HepG2 (cell line): ENCODE measurements around the gene VPS25. TPM values are rescaled to one million over a fixed set of nuclear protein-coding genes. Genes with fewer than 3 reads are reported as not detected.

Source experiments
- ATF7 ChIP-seq, 2 experiments: fragments of 450-650 bp in 1 of 2; sonication (generic) in 1 of 2; formaldehyde crosslinking in 1 of 2; IDR thresholded peaks; 2 replicates each; pipeline versions ENCODE4 v1.4.0 to v1.6.1; 2016 to 2020; ENCODE audit warnings: antibody characterized with exemption in 1 of 2, mild to moderate bottlenecking in 1 of 2, missing genetic modification reagents in 1 of 2
- CHD4 ChIP-seq: fragments of 200-600 bp; sonication (generic); IDR thresholded peaks from 2 replicates; pipeline ENCODE4 v1.7.0; 2017; ENCODE audit warnings: mild to moderate bottlenecking, low read length, borderline replicate concordance
- CTCF ChIP-seq: sonication (generic); formaldehyde crosslinking; IDR thresholded peaks from 2 replicates; pipeline ENCODE4 v1.5.0; 2020; ENCODE audit warnings: mild to moderate bottlenecking, missing genetic modification reagents, moderate library complexity
- GATAD2A ChIP-seq: IDR thresholded peaks from 2 replicates; pipeline ENCODE4 v1.6.1; 2016
- GPN1 ChIP-seq: sonication (generic); formaldehyde crosslinking; IDR thresholded peaks from 2 replicates; pipeline ENCODE4 v1.5.1; 2020; ENCODE audit warnings: missing genetic modification reagents, borderline replicate concordance
- HIVEP1 ChIP-seq: sonication (generic); formaldehyde crosslinking; IDR thresholded peaks from 2 replicates; pipeline ENCODE4 v1.4.0; 2020; ENCODE audit warnings: mild to moderate bottlenecking, missing genetic modification reagents
- KLF11 ChIP-seq: IDR thresholded peaks from 2 replicates; pipeline ENCODE4 v1.6.1; 2016; ENCODE audit warnings: missing compliant biosample characterization
- PAWR ChIP-seq: sonication (generic); formaldehyde crosslinking; IDR thresholded peaks from 2 replicates; pipeline ENCODE4 v1.4.0; 2020; ENCODE audit warnings: missing genetic modification reagents, mild to moderate bottlenecking, borderline replicate concordance
- POLR2G ChIP-seq: fragments of 200-400 bp; formaldehyde crosslinking; IDR thresholded peaks from 2 replicates; pipeline ENCODE4 v1.6.1; 2018; ENCODE audit warnings: mild to moderate bottlenecking, low read depth, low read length, moderate library complexity
- RELA ChIP-seq: sonication (generic); formaldehyde crosslinking; IDR thresholded peaks from 2 replicates; pipeline ENCODE4 v1.4.0; 2020; ENCODE audit warnings: missing genetic modification reagents
- SCMH1 ChIP-seq: sonication (generic); formaldehyde crosslinking; IDR thresholded peaks from 2 replicates; pipeline ENCODE4 v1.9.0; 2021; ENCODE audit warnings: missing genetic modification reagents, mild to moderate bottlenecking, borderline replicate concordance
- SOX5 ChIP-seq: IDR thresholded peaks from 2 replicates; pipeline ENCODE4 v1.6.1; 2016; ENCODE audit warnings: borderline replicate concordance
- TFDP2 ChIP-seq: sonication (generic); formaldehyde crosslinking; IDR thresholded peaks from 2 replicates; pipeline ENCODE4 v1.4.0; 2020; ENCODE audit warnings: missing genetic modification reagents
- ZNF225 ChIP-seq: sonication (generic); formaldehyde crosslinking; IDR thresholded peaks from 2 replicates; pipeline ENCODE4 v1.4.0; 2020; ENCODE audit warnings: mild to moderate bottlenecking, missing genetic modification reagents
- ZNF383 ChIP-seq: sonication (generic); formaldehyde crosslinking; IDR thresholded peaks from 2 replicates; pipeline ENCODE4 v1.4.0; 2020; ENCODE audit warnings: missing genetic modification reagents, mild to moderate bottlenecking, borderline replicate concordance
- ZNF513 ChIP-seq: sonication (generic); formaldehyde crosslinking; conservative IDR thresholded peaks from 2 replicates; pipeline ENCODE4 v1.5.0; 2020; ENCODE audit warnings: missing genetic modification reagents
- ZNF609 ChIP-seq: sonication (generic); formaldehyde crosslinking; IDR thresholded peaks from 2 replicates; pipeline ENCODE4 v1.4.0; 2020; ENCODE audit warnings: mild to moderate bottlenecking, missing genetic modification reagents, borderline replicate concordance
- ZNF7 ChIP-seq: IDR thresholded peaks from 2 replicates; pipeline ENCODE4 v1.6.1; 2016; ENCODE audit warnings: missing biosample characterization, missing genetic modification reagents
- ZNF761 ChIP-seq: sonication (generic); formaldehyde crosslinking; conservative IDR thresholded peaks from 2 replicates; pipeline ENCODE4 v1.4.0; 2020; ENCODE audit warnings: mild to moderate bottlenecking, missing genetic modification reagents
- polyA plus RNA-seq, 8 experiments: library from polyadenylated mRNA; depleted of rRNA in 3 of 8; stranded (reverse) in 7 of 8; unstranded in 1 of 8; fragments of >200 nt; fragmentation: Illumina TruSeq in 4 of 8; extraction: Trizol in 4 of 8; gene quantifications; 2 replicates each; pipeline versions ENCODE4 v1.2.1 to v1.2.3, GENCODE V29; 2011 to 2016; ENCODE audit warnings: low read depth in 4 of 8, missing spikeins in 1 of 8, mixed read lengths in 1 of 8; ENCODE audit not compliant: insufficient read depth in 1 of 8
- total RNA-seq, 5 experiments: library from RNA; depleted of rRNA; stranded (reverse); fragments of >200 nt; fragmentation: Illumina TruSeq; extraction: Trizol; gene quantifications; 2 replicates each; pipeline ENCODE4 v1.2.3, GENCODE V29; 2016; ENCODE audit warnings: low read depth in 1 of 5

Gene VPS25
- total and polyA plus RNA-seq, 2 of the 13 experiments (the other 11 are each of a cell fraction or from before 2014, with no cell fraction given) = 161 to 249 TPM

- TF ChIP-seq CTCF (CRISPR knock-in tag) (peak; percentile 42), ATF7 (IDR thresholded peaks at IDR 0.05) (no peak), ATF7 (CRISPR knock-in tag; IDR thresholded peaks at IDR 0.05) (peak; percentile 41; the same call in 1 of the 2 replicates), ZNF383 (CRISPR knock-in tag) (no peak), ZNF761 (CRISPR knock-in tag) (peak; percentile 95), ZNF7 (CRISPR knock-in tag) (no peak), SCMH1 (CRISPR knock-in tag) (no peak), GATAD2A (CRISPR knock-in tag) (peak; percentile 67; the same call in 1 of the 2 replicates), HIVEP1 (peak; percentile 78), PAWR (peak; percentile 94), KLF11 (CRISPR knock-in tag) (peak; percentile 96), RELA (CRISPR knock-in tag) (peak; percentile 73; the same call in 1 of the 2 replicates), CHD4 (0 out of 2 replicates have a peak, but pooled peaks have one; percentile 22), ZNF609 (CRISPR knock-in tag) (no peak), SOX5 (CRISPR knock-in tag) (peak; percentile 30; the same call in 1 of the 2 replicates), ZNF513 (0 out of 2 replicates have a peak, but pooled peaks have one; percentile 23), ZNF225 (peak; percentile 96), GPN1 (CRISPR knock-in tag) (no peak; the same call in 1 of the 2 replicates), TFDP2 (peak; percentile 99), POLR2G (peak; percentile 81)
Observed at GRCh38 chr17:42798383-42799380, 25.4 kb downstream of the VPS25 start, which contains the start of the genes CNTD1 and COA3 (continued).
